ENCODE measurements around the gene ADAMTS6.

Gene ADAMTS6

GRCh38 chr5:65103756-65104440 lies 377.8 kb downstream of the ADAMTS6 start:
- DNase-seq (ENCODE audit: low spot score) = no peak

- DNase-seq (ENCODE audit: low spot score) = peak; percentile 64
Observed at GRCh38 chr5:65102976-65103711, 378.6 kb downstream of the ADAMTS6 start.

GRCh38 chr5:65102371-65102975 lies 379.2 kb downstream of the ADAMTS6 start:
- DNase-seq (ENCODE audit: low spot score) = no peak

GRCh38 chr5:65101632-65102100 lies 380.1 kb downstream of the ADAMTS6 start:
- DNase-seq (ENCODE audit: low spot score) = no peak

- peak; percentile 24 for DNase-seq (ENCODE audit: low spot score)
Observed at GRCh38 chr5:65100911-65101631, 380.6 kb downstream of the ADAMTS6 start.
